Measurements from ENCODE around the gene VRK3.
"Not testable (repeated sequence)": the region's sequence is repeated elsewhere in the genome, so short reads cannot be mapped to it uniquely, and the experiment has no call there.

The VRK3 gene

DNA sequence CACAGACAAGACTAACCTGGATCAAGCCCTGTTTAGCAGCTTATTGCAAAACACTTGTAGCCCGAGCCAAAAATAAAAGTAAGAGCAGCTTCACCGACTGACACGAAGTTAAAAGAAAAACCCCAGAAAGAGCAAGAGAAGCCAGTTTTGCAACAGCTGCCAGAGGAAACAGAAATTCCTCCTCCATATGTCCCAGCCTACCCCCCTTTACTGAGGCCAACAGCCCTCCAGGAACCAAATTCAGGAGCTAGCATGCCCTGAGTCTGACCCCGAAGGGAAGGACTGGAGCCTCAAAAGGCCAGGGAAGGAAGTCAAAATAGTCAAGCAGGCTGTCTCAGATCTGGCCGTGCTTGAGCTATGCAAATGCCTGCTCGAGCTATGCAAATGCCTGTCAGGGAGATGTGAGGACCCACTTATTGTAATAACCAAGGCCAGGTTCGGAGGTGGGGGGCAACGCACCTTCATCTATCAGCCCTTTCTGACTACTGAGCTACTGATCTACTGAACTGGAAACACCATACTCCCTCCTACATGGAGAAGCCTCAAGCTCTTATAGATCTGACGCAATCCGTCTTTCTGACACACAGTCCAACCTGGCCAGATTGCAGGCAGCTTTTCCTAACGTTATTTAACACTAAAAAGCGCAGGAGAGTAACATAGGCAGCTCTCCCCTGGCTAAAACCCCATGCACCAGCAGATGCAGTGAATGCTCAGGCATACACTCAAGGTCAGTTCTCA lies 70.9 kb downstream of the VRK3 start:
- DNase-seq, result no peak

DNA sequence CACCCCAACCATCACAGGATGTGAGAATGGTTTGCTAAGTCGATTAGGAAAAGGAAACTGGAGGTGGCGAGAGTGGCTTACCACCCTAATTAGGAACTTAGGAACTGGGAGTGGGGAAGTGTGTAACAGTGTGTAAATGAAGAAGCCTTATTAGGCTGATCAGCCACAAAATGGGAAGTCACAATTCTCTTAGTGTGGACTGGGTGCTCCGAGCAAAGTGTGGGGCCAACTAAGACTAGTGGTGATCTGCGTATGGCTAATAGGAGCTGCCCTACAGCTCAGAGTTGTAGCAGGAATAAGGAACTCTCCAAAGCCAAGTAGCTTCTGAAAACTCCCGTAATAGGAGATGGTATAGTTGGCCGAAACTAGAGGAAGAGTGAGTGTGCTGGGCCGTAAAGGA lies 71.8 kb downstream of the VRK3 start:
- no peak for DNase-seq

DNA sequence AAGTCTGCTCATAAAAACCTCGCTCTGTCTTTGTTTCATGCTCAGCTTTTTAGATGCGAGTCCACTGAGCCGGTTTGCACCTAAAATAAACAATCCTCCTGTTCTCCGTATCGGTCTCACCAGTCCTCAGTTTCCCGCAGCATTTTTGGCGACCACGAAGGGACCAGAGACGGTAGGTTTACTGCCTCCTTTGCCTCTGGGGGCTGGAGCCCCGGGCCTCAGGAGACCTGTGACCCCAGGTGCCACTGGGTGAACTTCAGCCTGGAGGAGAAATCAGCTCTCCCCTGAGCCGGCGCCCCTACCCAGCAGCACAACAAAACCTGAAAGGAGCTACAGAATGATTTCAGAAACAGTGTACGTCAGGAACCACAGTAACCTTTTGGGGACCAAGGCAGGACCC lies 72.3 kb downstream of the VRK3 start:
- no peak for DNase-seq

GRCh38 chr19:49952479-49952836 lies 72.7 kb downstream of the VRK3 start:
- DNase-seq, result no peak

GRCh38 chr19:49951806-49952478 lies 73.2 kb downstream of the VRK3 start:
- no peak for DNase-seq

DNA sequence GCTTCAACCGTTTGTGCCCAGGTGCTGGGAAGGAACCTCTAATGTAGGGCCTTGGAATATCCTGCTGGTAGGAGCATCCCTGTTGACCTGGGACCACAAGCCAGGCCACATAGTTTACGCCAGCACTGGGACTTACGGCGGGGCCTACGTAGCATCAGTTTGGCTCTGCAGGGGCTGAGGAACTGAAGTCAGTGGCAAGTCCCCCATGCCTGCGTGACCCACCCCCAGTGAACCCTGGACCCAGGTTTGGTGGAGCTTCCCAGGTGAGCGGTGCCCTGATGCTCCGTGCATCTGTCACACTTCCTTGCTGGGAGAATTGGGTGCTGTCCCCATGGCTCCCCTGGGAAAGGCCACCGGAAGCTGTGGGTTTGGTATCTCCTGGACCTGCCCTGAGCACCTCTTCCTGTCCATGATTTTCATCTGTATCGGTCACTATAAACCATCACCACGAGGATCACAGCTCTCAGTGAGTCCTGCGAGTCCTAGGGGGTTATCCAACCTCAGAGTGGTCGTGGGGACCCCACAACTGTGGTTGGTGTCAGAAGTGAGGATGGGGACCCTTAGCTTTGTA lies 74.1 kb downstream of the VRK3 start:
- no peak for DNase-seq

DNA sequence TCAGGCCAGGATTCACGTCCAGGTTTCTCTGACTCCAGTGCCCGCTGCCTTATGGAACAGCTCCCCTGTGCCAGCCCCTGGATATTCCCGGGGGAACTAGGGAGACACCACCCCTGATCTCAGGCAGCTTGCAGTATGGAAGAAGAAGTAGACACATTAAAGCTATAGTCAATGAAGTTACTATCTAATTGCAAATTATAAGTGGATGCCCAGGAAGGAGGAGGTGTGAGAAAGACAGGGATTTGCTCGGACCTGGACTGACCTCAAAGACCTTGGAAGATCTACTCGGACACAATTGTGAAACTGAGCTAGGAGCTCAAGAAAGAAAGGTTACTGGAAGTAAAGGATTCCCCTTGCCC lies 74.6 kb downstream of the VRK3 start:
- no peak for DNase-seq

GRCh38 chr19:49949742-49950589 lies 75.2 kb downstream of the VRK3 start:
- no peak for DNase-seq

- no peak for DNase-seq
These were observed 78.8 kb downstream of the VRK3 start for GRCh38 chr19:49946415-49946814.

DNA sequence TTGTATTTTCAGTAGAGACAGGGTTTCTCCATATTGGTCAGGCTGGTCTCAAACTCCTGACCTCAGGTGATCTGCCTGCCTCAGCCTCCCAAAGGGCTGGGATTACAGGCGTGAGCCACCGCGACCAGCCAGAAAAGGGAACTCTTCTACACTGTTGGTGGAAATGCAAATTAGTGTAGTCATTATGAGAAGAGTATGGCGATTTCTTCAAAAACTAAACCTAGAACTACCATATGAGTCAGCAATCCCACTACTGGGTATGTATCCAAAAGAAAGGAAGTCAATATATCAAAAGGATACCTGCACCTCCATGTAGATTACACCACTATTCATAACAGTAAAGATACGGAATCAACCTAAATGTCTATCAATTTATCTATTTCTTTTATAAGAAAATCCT lies 80.6 kb downstream of the VRK3 start:
- not testable (repeated sequence) for DNase-seq

DNA sequence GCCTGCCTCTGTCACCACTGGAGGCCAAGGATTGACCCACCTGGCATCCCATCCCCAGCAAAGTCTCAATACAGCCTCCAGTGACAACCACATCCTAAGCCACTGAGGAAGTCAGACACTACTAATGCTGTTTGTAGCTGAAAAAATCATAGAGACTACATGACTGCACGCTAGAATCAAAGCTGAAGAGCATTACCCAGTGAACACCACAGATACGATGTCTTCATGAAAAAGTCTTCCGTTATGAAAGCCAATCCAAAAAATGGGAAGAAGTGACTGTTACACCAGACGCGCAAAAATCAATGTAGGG lies 84.7 kb downstream of the VRK3 start:
- DNase-seq, result no peak

GRCh38 chr19:49939721-49940481 lies 85.3 kb downstream of the VRK3 start:
- peak; percentile 18 for DNase-seq

DNA sequence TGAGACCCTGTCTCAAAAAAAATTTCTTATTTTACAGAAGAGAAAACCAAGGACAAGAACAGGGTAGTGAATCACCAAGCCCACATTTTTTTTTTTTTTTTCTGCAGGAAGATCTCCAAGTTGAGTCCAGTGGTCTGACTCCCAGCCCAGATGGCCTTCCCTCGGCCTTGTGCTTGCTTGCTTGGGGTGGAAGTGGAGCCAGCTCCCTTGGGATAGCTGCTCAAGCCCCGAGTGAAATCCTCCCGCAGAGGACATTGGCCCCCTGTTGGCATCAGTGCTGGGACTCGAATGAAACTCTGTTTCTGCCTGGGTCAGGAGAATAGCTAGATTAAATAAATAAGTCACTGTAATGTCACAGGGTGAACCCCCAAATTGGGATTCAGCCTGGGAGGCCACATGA lies 86.5 kb downstream of the VRK3 start:
- no peak for DNase-seq

DNA sequence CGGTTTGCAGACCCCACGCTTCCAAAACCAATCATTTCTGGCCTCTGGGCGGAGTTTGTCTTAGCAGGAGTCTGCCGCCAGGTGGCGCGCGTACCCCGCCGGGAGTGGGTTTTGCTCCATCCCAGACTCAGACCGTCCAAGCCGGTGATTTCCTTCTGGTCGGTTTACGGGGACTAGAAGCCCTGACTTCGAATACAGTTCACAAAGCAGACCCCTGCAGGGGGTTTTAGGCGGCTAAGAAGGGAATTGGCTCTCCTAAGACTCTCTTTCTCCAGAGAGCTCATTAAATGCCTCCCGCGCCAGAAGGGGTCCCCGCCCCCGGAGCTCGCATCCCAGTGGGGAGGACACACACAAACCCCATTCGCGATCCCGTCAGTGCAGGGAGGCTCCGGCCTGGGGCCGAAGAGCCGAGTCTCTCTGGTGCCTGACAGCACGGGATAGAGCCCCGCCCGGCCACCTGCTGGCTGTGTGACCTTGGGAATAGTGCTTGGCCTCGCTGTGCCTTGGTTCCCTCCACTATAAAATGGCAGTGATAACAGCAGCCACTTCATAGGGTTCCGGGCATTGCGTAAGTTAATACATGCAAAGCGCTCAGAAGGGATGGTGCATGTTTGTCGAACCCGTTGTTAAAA lies 87.3 kb downstream of the VRK3 start:
- peak; percentile 71 for DNase-seq

DNA sequence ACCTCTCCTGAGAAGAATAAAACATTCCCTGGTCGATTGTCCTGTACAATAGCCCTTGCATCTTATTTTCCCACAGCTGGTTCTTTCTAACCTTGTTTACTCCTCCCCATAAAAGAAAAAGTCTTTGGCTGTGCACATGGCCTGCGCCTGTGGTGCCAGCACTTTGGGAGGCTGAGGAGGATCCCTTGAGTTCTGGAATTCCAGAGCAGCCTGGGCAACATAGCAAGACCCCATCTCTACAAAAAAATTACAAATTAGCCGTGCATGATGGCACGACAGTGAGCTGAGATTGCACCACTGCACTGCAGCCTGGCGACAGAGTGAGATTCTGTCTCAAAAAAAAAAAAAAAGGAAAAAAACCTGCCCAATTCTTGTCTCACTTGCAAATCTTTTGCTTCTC lies 88.6 kb downstream of the VRK3 start:
- no peak for DNase-seq

- no peak for DNase-seq
These were observed 91.5 kb downstream of the VRK3 start for GRCh38 chr19:49933643-49934042.

DNA sequence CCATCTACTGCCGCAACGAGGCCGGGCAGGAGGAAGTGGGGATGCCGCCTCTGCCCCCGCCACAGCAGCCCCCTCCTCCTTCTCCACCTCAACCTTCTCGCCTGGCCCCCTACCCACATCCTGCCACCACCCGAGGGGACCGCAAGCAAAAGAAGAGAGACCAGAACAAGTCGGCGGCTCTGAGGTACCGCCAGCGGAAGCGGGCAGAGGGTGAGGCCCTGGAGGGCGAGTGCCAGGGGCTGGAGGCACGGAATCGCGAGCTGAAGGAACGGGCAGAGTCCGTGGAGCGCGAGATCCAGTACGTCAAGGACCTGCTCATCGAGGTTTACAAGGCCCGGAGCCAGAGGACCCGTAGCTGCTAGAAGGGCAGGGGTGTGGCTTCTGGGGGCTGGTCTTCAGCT lies 92.4 kb downstream of the VRK3 start:
- DNase-seq, result no peak

GRCh38 chr19:49932041-49932451 lies 93.1 kb downstream of the VRK3 start:
- no peak for DNase-seq

GRCh38 chr19:49931293-49932040 lies 93.7 kb downstream of the VRK3 start:
- no peak for DNase-seq

DNA sequence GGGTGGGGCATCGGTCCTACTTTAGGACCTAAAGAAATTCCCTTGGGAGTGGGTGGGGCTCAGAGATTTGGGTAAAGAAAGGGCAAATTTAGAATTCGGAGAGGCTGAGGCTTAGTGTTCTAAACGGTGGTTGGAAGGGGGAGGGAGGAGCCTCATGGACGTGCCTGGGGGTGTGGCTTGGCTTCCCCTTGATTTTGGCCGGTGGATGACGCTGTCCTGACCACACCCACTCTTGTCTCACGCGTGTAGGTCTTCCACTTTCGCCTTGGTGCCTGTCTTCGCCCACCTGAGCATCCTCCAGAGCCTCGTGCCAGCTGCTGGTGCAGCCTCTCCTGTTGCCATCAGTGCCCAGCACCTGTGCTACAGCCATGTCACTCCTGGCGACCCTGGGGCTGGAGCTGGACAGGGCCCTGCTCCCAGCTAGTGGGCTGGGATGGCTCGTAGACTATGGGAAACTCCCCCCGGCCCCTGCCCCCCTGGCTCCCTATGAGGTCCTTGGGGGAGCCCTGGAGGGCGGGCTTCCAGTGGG lies 94.6 kb downstream of the VRK3 start:
- DNase-seq, result peak; percentile 32
